ENCODE measurements around the gene NR1I2. TPM values are rescaled to one million over a fixed set of nuclear protein-coding genes. Genes with fewer than 3 reads are reported as not detected.

The NR1I2 gene
- total and polyA plus RNA-seq, 9 donors, result 0.20 to 0.62 (median 0.34) TPM

GRCh38 chr3:119743921-119744320 is 38.0 kb upstream of the NR1I2 start:
- no peak overlapping the region for H3K4me3 ChIP-seq
- no peak for DNase-seq
- no peaks in the 10 kb centered on the region for H3K9me3 ChIP-seq
- H3K36me3 ChIP-seq, result no peaks in the 10 kb centered on the region
- TF ChIP-seq EP300 (IDR thresholded peaks at IDR 0.05) (no peak), CTCF (IDR thresholded peaks at IDR 0.05) (no peak), POLR2A (IDR thresholded peaks at IDR 0.05) (no peak)
- no peak overlapping the region for H3K27ac ChIP-seq
- 92 to 93% (median 93%) methylated on average over 10 of the region's 10 CpGs for WGBS, 3 donors
- no peaks in the 10 kb centered on the region for H3K27me3 ChIP-seq
- no peaks in the 10 kb centered on the region for H3K4me1 ChIP-seq (ENCODE audit: insufficient read depth)
- intact Hi-C loops (cut with DNase I), result no loop called here

- no peaks in the 10 kb centered on the region for H3K4me1 ChIP-seq (ENCODE audit: insufficient read depth)
- H3K36me3 ChIP-seq, result no peaks in the 10 kb centered on the region
- 95 to 100% (median 97%) methylated on average over 1 of the region's 1 CpG for WGBS, 3 donors
- no peaks in the 10 kb centered on the region for H3K9me3 ChIP-seq
- H3K4me3 ChIP-seq, result no peak overlapping the region
- no peaks in the 10 kb centered on the region for H3K27me3 ChIP-seq
- no peak for DNase-seq
- intact Hi-C loops (cut with DNase I), result no loop called here
- TF ChIP-seq CTCF (IDR thresholded peaks at IDR 0.05) (no peak), POLR2A (IDR thresholded peaks at IDR 0.05) (no peak), EP300 (IDR thresholded peaks at IDR 0.05) (no peak)
- no peak overlapping the region for H3K27ac ChIP-seq
Measured at GRCh38 chr3:119745942-119746341, 36.0 kb upstream of the NR1I2 start.

- H3K27ac ChIP-seq, result no peak overlapping the region
- no peaks in the 10 kb centered on the region for H3K27me3 ChIP-seq
- no peaks in the 10 kb centered on the region for H3K9me3 ChIP-seq
- TF ChIP-seq EP300 (IDR thresholded peaks at IDR 0.05) (no peak), POLR2A (IDR thresholded peaks at IDR 0.05) (no peak), CTCF (IDR thresholded peaks at IDR 0.05) (no peak)
- no peak overlapping the region for H3K4me3 ChIP-seq
- no peaks in the 10 kb centered on the region for H3K4me1 ChIP-seq (ENCODE audit: insufficient read depth)
- 77 to 80% (median 80%) methylated on average over 3 of the region's 3 CpGs for WGBS, 3 donors
- no peaks in the 10 kb centered on the region for H3K36me3 ChIP-seq
- intact Hi-C loops (cut with DNase I), result no loop called here
- no peak for DNase-seq
Measured at GRCh38 chr3:119746423-119746822, 35.5 kb upstream of the NR1I2 start.

- WGBS, 3 donors, result 7 to 22% (median 15%) methylated on average over 4 of the region's 4 CpGs
- no peaks in the 10 kb centered on the region for H3K27me3 ChIP-seq
- H3K36me3 ChIP-seq, result no peaks in the 10 kb centered on the region
- intact Hi-C loops (cut with DNase I), result no loop called here
- DNase-seq, result no peak
- H3K4me1 ChIP-seq (ENCODE audit: insufficient read depth), result no peaks in the 10 kb centered on the region
- TF ChIP-seq CTCF (IDR thresholded peaks at IDR 0.05) (no peak), POLR2A (IDR thresholded peaks at IDR 0.05) (no peak), EP300 (IDR thresholded peaks at IDR 0.05) (no peak)
- no peak overlapping the region for H3K4me3 ChIP-seq
- H3K9me3 ChIP-seq, result no peaks in the 10 kb centered on the region
- H3K27ac ChIP-seq, result no peak overlapping the region
Measured at GRCh38 chr3:119747357-119747756, 34.5 kb upstream of the NR1I2 start.

- peaks cover 0 to 3% of the 10 kb centered on the region in 2 donors for H3K9me3 ChIP-seq
- no peaks in the 10 kb centered on the region for H3K4me1 ChIP-seq (ENCODE audit: insufficient read depth)
- H3K27ac ChIP-seq, result no peak overlapping the region
- no peaks in the 10 kb centered on the region for H3K36me3 ChIP-seq
- 93 to 100% (median 100%) methylated on average over 1 of the region's 1 CpG for WGBS, 3 donors
- no peak overlapping the region for H3K4me3 ChIP-seq
- intact Hi-C loops (cut with DNase I), result no loop called here
- TF ChIP-seq EP300 (IDR thresholded peaks at IDR 0.05) (no peak), POLR2A (IDR thresholded peaks at IDR 0.05) (no peak), CTCF (IDR thresholded peaks at IDR 0.05) (no peak)
- no peaks in the 10 kb centered on the region for H3K27me3 ChIP-seq
- no peak for DNase-seq
Measured at GRCh38 chr3:119748991-119749390, 32.9 kb upstream of the NR1I2 start.
